GF-D8 (cell line): ENCODE results near the gene IGDCC3.

Experiments used
- DNase-seq: peaks from one replicate; lab custom pipeline; 2025; lab: John Stamatoyannopoulos, UW

Gene IGDCC3

GRCh38 chr15:65286704-65287519, 90.9 kb downstream of the IGDCC3 start, which contains the start of gene PARP16:
PARP16 (minus strand) TSS chr15:65286883; CDS start chr15:65286426, 457 bp downstream.
- DNase-seq = peak; percentile 76

DNA sequence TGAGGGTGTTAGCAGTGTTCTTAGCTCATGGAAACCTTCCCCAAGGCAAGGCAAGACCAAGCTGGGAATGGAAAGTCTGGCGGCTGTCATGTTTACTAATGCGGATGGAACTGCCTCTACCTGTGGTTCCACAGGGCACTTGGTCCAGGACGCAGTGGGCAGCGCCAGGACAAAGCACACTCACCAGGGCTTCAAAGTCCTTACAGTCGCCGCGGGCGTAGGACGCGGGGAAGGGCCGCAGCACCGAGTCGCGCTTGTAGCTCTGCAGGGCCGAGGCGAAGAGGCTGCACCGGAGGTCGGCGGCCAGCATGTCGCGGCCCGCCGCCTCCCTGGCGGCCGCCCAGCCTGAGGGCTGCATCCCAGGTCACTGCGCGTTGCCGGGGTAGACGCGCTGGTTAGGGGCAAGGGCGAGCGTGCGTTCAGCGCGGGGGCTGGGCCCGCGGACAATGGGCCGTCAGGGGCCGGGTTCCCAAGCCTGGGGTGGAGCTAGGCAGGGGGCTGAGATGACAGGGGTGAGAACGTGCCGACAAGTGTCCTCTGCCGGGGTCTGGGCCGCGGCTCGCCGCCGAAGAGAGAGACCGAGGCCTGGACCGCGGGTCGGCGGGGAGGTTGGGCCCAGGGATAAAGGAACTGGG, 91.6 kb downstream of the IGDCC3 start:
- no peak for DNase-seq

GRCh38 chr15:65285291-65286068, 92.3 kb downstream of the IGDCC3 start:
- DNase-seq = no peak

DNA sequence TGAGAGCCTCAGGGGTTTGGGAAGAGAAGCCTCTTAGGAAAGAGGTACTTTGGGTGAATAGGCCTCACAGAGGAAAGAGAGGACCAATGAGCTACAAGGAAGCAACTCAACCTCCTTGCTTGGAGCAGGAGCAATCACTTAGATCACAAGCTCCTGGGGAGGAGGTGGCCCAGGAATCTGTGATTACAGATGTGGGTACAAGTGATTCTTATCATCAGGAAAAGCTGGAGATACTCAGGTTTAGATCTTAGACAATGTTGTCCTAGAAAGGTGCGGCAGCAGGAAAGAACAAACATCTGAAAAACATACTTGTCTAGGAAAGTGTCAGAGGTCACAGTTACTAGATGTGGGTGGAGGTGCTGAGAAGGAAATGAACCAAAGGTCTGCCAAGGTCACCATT, 99.3 kb downstream of the IGDCC3 start:
- DNase-seq = no peak
